ENCODE results near the gene SYNC. TPM values are rescaled to one million over a fixed set of nuclear protein-coding genes. Genes with fewer than 3 reads are reported as not detected.

SYNC gene
- total RNA-seq (10 to 100 TPM; 18.4 to 33.6 (median 24.5) TPM), polyA plus RNA-seq (14.1 TPM)
- long read RNA-seq, donor 1, transcript SYNC-202 (5 exons, 3,398 nt): major isoform, 104 of 153 reads
- long read RNA-seq, donor 1, transcript SYNC-201 (4 exons, 1,824 nt): minor isoform, 7 of 153 reads
- long read RNA-seq, donor 1, partial matches to known transcripts: 3 of 153 reads
- long read RNA-seq, donor 1, other reads (novel, unspliced or antisense): 39 of 153 reads
- long read RNA-seq, donor 2, transcript SYNC-202 (5 exons, 3,398 nt): major isoform, 53 of 69 reads
- long read RNA-seq, donor 2, partial matches to known transcripts: 1 of 69 reads
- long read RNA-seq, donor 2, other reads (novel, unspliced or antisense): 13 of 69 reads
- long read RNA-seq, donor 3, transcript SYNC-202 (5 exons, 3,398 nt): major isoform, 21 of 56 reads
- long read RNA-seq, donor 3, partial matches to known transcripts: 11 of 56 reads
- long read RNA-seq, donor 3, other reads (novel, unspliced or antisense): 24 of 56 reads
- long read RNA-seq, donor 4, transcript SYNC-202 (5 exons, 3,398 nt): major isoform, 59 of 74 reads
- long read RNA-seq, donor 4, partial matches to known transcripts: 0 of 74 reads
- long read RNA-seq, donor 4, other reads (novel, unspliced or antisense): 13 of 74 reads

GRCh38 chr1:32702599-32703478, at the start of gene SYNC:
Gene SYNC (minus strand): TSS chr1:32702770. CDS start chr1:32702660, 110 bp downstream.
- Histone ChIP-seq H3K4me3 (ENCODE audit: low read length) (peak within 1 kb of the TSS; percentile 66), H3K9me3 (ENCODE audit: control insufficient read depth, low read length) (no peaks in the 10 kb centered on the region), H3K27me3 (ENCODE audit: control insufficient read depth, insufficient read depth) (no peaks in the 10 kb centered on the region), H3K4me1 (ENCODE audit: control insufficient read depth, insufficient read depth, low read length) (peaks cover 3% of the 10 kb centered on the region), H3K27ac (ENCODE audit: low read length) (peak within 1 kb of the TSS; percentile 86)
- under 1% methylated on average over 70 of the region's 70 CpGs for WGBS
- ATAC-seq (peak; percentile 83 to 84), DNase-seq (peak; percentile 83 to 92 (median 92))
- intact Hi-C loops (cut with DNase I): loop anchor here in 1 of 4 donors (10.0 kb wide), 1 partner anchor 172 kb away; the partner anchor contains the start of gene FNDC5

GRCh38 chr1:32749771-32750170, 47.2 kb upstream of the SYNC start:
- ATAC-seq: no peak
- Histone ChIP-seq H3K9me3 (ENCODE audit: control insufficient read depth, low read length) (no peaks in the 10 kb centered on the region), H3K4me3 (ENCODE audit: low read length) (no peak overlapping the region), H3K4me1 (ENCODE audit: control insufficient read depth, insufficient read depth, low read length) (peaks cover 2% of the 10 kb centered on the region), H3K27ac (ENCODE audit: low read length) (no peak overlapping the region), H3K27me3 (ENCODE audit: control insufficient read depth, insufficient read depth) (no peaks in the 10 kb centered on the region)
- intact Hi-C loops (cut with DNase I): no loop called here
- 76% methylated on average over 3 of the region's 3 CpGs for WGBS
- DNase-seq: no peak

- ATAC-seq: no peak
- intact Hi-C loops (cut with DNase I): no loop called here
- DNase-seq: no peak
- Histone ChIP-seq H3K27ac (ENCODE audit: low read length) (no peak overlapping the region), H3K9me3 (ENCODE audit: control insufficient read depth, low read length) (no peaks in the 10 kb centered on the region), H3K4me1 (ENCODE audit: control insufficient read depth, insufficient read depth, low read length) (peaks cover 2% of the 10 kb centered on the region), H3K27me3 (ENCODE audit: control insufficient read depth, insufficient read depth) (no peaks in the 10 kb centered on the region), H3K4me3 (ENCODE audit: low read length) (no peak overlapping the region)
- WGBS: 89% methylated on average over 4 of the region's 4 CpGs
Observed at GRCh38 chr1:32749332-32749731, 46.8 kb upstream of the SYNC start.

GRCh38 chr1:32748926-32749325, 46.4 kb upstream of the SYNC start:
- H3K4me1 ChIP-seq (ENCODE audit: control insufficient read depth, insufficient read depth, low read length): peaks cover 2% of the 10 kb centered on the region
- intact Hi-C loops (cut with DNase I): no loop called here
- no peaks in the 10 kb centered on the region for H3K27me3 ChIP-seq (ENCODE audit: control insufficient read depth, insufficient read depth)
- H3K4me3 ChIP-seq (ENCODE audit: low read length): no peak overlapping the region
- H3K9me3 ChIP-seq (ENCODE audit: control insufficient read depth, low read length): no peaks in the 10 kb centered on the region
- no peak overlapping the region for H3K27ac ChIP-seq (ENCODE audit: low read length)
- ATAC-seq (no peak), DNase-seq (no peak)
- WGBS: 86% methylated on average over 8 of the region's 8 CpGs

GRCh38 chr1:32748348-32748747, 45.8 kb upstream of the SYNC start:
- DNase-seq (no peak), ATAC-seq (no peak)
- WGBS: 92% methylated on average over 4 of the region's 4 CpGs
- H3K27ac ChIP-seq (ENCODE audit: low read length): no peak overlapping the region
- no peaks in the 10 kb centered on the region for H3K4me1 ChIP-seq (ENCODE audit: control insufficient read depth, insufficient read depth, low read length)
- H3K9me3 ChIP-seq (ENCODE audit: control insufficient read depth, low read length): no peaks in the 10 kb centered on the region
- no peak overlapping the region for H3K4me3 ChIP-seq (ENCODE audit: low read length)
- intact Hi-C loops (cut with DNase I): no loop called here
- no peaks in the 10 kb centered on the region for H3K27me3 ChIP-seq (ENCODE audit: control insufficient read depth, insufficient read depth)

- Histone ChIP-seq H3K4me1 (ENCODE audit: control insufficient read depth, insufficient read depth, low read length) (peaks cover under 1% of the 10 kb centered on the region), H3K27ac (ENCODE audit: low read length) (no peak overlapping the region), H3K27me3 (ENCODE audit: control insufficient read depth, insufficient read depth) (no peaks in the 10 kb centered on the region), H3K4me3 (ENCODE audit: low read length) (no peak overlapping the region), H3K9me3 (ENCODE audit: control insufficient read depth, low read length) (no peaks in the 10 kb centered on the region)
- WGBS: 78% methylated on average over 9 of the region's 9 CpGs
- DNase-seq (no peak), ATAC-seq (no peak)
- intact Hi-C loops (cut with DNase I): no loop called here
Observed at GRCh38 chr1:32746130-32746529, 43.6 kb upstream of the SYNC start.

- Histone ChIP-seq H3K27ac (ENCODE audit: low read length) (no peak overlapping the region), H3K4me1 (ENCODE audit: control insufficient read depth, insufficient read depth, low read length) (peaks cover 3% of the 10 kb centered on the region), H3K9me3 (ENCODE audit: control insufficient read depth, low read length) (no peaks in the 10 kb centered on the region), H3K4me3 (ENCODE audit: low read length) (no peak overlapping the region), H3K27me3 (ENCODE audit: control insufficient read depth, insufficient read depth) (no peaks in the 10 kb centered on the region)
- ATAC-seq (no peak), DNase-seq (no peak)
- intact Hi-C loops (cut with DNase I): no loop called here
Observed at GRCh38 chr1:32744071-32744425, 41.5 kb upstream of the SYNC start.

- Histone ChIP-seq H3K9me3 (ENCODE audit: control insufficient read depth, low read length) (no peaks in the 10 kb centered on the region), H3K4me1 (ENCODE audit: control insufficient read depth, insufficient read depth, low read length) (peaks cover 3% of the 10 kb centered on the region), H3K27ac (ENCODE audit: low read length) (no peak overlapping the region), H3K4me3 (ENCODE audit: low read length) (no peak overlapping the region), H3K27me3 (ENCODE audit: control insufficient read depth, insufficient read depth) (no peaks in the 10 kb centered on the region)
- DNase-seq (no peak), ATAC-seq (peak; percentile 3 to 12)
- 26% methylated on average over 6 of the region's 6 CpGs for WGBS
- intact Hi-C loops (cut with DNase I): no loop called here
Observed at GRCh38 chr1:32743380-32744070, 41.0 kb upstream of the SYNC start.

- no peaks in the 10 kb centered on the region for H3K27me3 ChIP-seq (ENCODE audit: control insufficient read depth, insufficient read depth)
- ATAC-seq: peak; percentile 34 to 70
- intact Hi-C loops (cut with DNase I): no loop called here
- H3K27ac ChIP-seq (ENCODE audit: low read length): no peak overlapping the region
- 81% methylated on average over 4 of the region's 4 CpGs for WGBS
- H3K4me3 ChIP-seq (ENCODE audit: low read length): no peak overlapping the region
- DNase-seq: no peak
- H3K4me1 ChIP-seq (ENCODE audit: control insufficient read depth, insufficient read depth, low read length): peaks cover 3% of the 10 kb centered on the region
- H3K9me3 ChIP-seq (ENCODE audit: control insufficient read depth, low read length): no peaks in the 10 kb centered on the region
Observed at GRCh38 chr1:32742956-32743355, 40.4 kb upstream of the SYNC start.

- ATAC-seq (peak; percentile 29 to 44), DNase-seq (peak; percentile 31 to 59 (median 57))
- Histone ChIP-seq H3K9me3 (ENCODE audit: control insufficient read depth, low read length) (no peaks in the 10 kb centered on the region), H3K4me1 (ENCODE audit: control insufficient read depth, insufficient read depth, low read length) (peaks cover 3% of the 10 kb centered on the region), H3K27me3 (ENCODE audit: control insufficient read depth, insufficient read depth) (no peaks in the 10 kb centered on the region), H3K27ac (ENCODE audit: low read length) (no peak overlapping the region), H3K4me3 (ENCODE audit: low read length) (peak overlapping the region; percentile 90)
- WGBS: 32% methylated on average over 28 of the region's 28 CpGs
- intact Hi-C loops (cut with DNase I): no loop called here
Observed at GRCh38 chr1:32742199-32742947, 39.8 kb upstream of the SYNC start.
